Motor neuron (in vitro differentiated cells): ENCODE data around the gene EFHD1. TPM values are rescaled to one million over a fixed set of nuclear protein-coding genes. Genes with fewer than 3 reads are reported as not detected.
"Not testable (repeated sequence)": the region's sequence is repeated elsewhere in the genome, so short reads cannot be mapped to it uniquely, and the experiment has no call there.

Source experiments
- ATAC-seq, 8 experiments: fragments of 200-7000 bp; cut with Tn5 transposase; replicated peaks in 6 of 8; 2 replicates each; pipeline ENCODE4 v1.8.0; 2021; ENCODE audit warnings: mild to moderate bottlenecking in 8 of 8, moderate library complexity in 8 of 8
- H3K27ac ChIP-seq, 2 donors: fragments of 250-450 bp; sonication (Bioruptor Pico); 2 replicates each; pipeline ENCODE4 v1.9.0; 2021; ENCODE audit warnings: antibody characterized with exemption in 2 of 2, mild to moderate bottlenecking in 2 of 2, moderate library complexity in 1 of 2
- H3K4me1 ChIP-seq, 2 donors: fragments of 250-450 bp; sonication (Bioruptor Pico); replicated peaks in 1 of 2; 2 replicates each; pipeline ENCODE4 v1.6.1; 2021; ENCODE audit warnings: antibody characterized with exemption in 2 of 2, mild to moderate bottlenecking in 2 of 2, moderate library complexity in 1 of 2
- H3K4me3 ChIP-seq, 5 donors: fragments of 250-450 bp; sonication (Bioruptor Pico); 2 replicates each; pipeline ENCODE4 v1.9.0; 2021; ENCODE audit warnings: antibody characterized with exemption in 5 of 5, mild to moderate bottlenecking in 5 of 5, moderate library complexity in 4 of 5
- WGBS, 10 experiments: fragments of 450-650 bp; shearing (Covaris generic); methylation state at CpG; one replicate each; pipeline ENCODE4 v1.0.0; 2022; 5-methylcytosine and 5-hydroxymethylcytosine counted together
- in situ Hi-C, 9 experiments: fragments of 400-800 bp; cut with MboI; loops; one replicate each; pipeline ENCODE4 v1.15.0; 2021; ENCODE audit warnings: low sequenced_read_pairs in 9 of 9, low pct_unique_long_range_greater_than_20kb in 2 of 9; ENCODE audit not compliant: unreplicated experiment in 9 of 9
- total RNA-seq, 8 experiments: library from RNA; unstranded; fragments of 300-600 nt; gene quantifications; 2 replicates each; pipeline versions ENCODE4 v1.2.3 to v1.2.4, GENCODE V29; 2022

The EFHD1 gene
- total RNA-seq, 8 experiments from 2014 or later: 0.92 to 22.1 (median 3.4) TPM

GRCh38 chr2:232623768-232624765 is 9.3 kb upstream of the EFHD1 start:
- WGBS, 10 experiments: 0 to 90% (median 68%) methylated on average over 1 to 5 of the region's 10 CpGs
- Histone ChIP-seq H3K4me3 (no peak overlapping the region), H3K4me1 (peaks cover 0 to 6% of the 10 kb centered on the region in 2 donors), H3K27ac (no peak overlapping the region)
- peak in 5 of 8 experiments; percentile 37 to 98 (median 69) for ATAC-seq
- in situ Hi-C loops: loop anchor here in 3 of 9 experiments (25.0 kb wide), 2 partner anchors 613 to 638 kb away; partner anchors contain the start of gene ATG16L1 (in 2 of the 3)

GRCh38 chr2:232626584-232626983 is 6.8 kb upstream of the EFHD1 start:
- in situ Hi-C loops: no loop called here
- H3K27ac ChIP-seq: no peak overlapping the region
- no peak for ATAC-seq
- WGBS, 10 experiments: 40 to 60% methylated on average over 1 of the region's 1 CpG; no CpG with 5 or more reads in 8 of the 10 experiments
- peaks cover 0 to 6% of the 10 kb centered on the region in 2 donors for H3K4me1 ChIP-seq
- H3K4me3 ChIP-seq: no peak overlapping the region

DNA sequence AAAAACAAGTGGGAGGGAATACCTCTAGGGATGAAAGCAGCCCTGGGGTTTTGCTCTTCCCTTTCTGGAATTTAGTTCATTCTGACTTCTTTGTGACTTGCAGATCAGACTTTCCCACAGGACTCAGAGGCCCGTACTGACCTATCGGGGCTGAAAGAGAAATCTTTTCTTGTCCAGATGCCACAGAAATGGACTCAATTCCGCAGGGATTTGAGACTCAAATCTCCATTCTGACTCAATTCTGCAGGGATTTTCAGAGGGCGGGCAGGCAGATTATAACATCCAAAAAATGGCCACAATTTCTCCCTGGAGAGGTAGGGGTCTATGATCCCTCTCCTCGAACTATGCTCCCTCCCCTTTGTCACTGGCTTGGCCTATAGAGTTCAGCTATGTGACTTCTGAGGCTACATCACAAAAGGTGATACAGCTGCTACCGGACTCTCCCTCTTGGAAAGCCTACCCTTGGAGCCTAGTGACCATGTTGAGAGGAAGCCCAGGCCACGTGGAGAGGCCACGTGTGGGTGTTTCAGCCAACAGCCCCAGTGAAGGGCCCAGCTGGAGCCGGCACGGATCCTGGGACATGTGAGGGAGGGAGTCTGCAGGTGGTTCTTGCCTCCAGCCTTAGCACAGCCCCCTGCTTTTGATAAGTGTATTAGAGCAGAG is 4.8 kb upstream of the EFHD1 start:
- no peak overlapping the region for H3K27ac ChIP-seq
- peaks cover 0 to 6% of the 10 kb centered on the region in 2 donors for H3K4me1 ChIP-seq
- in situ Hi-C loops: no loop called here
- ATAC-seq: no peak
- WGBS, 10 experiments: 68 to 100% (median 75%) methylated on average over 1 to 8 of the region's 10 CpGs; no CpG with 5 or more reads in 3 of the 10 experiments
- no peak overlapping the region for H3K4me3 ChIP-seq

GRCh38 chr2:232629129-232629475 is 4.3 kb upstream of the EFHD1 start:
- 79 to 100% (median 96%) methylated on average over 1 to 2 of the region's 2 CpGs; no CpG with 5 or more reads in 2 of the 10 experiments for WGBS, 10 experiments
- peaks cover 0 to 3% of the 10 kb centered on the region in 2 donors for H3K4me1 ChIP-seq
- no peak for ATAC-seq
- in situ Hi-C loops: no loop called here
- H3K27ac ChIP-seq: no peak overlapping the region
- H3K4me3 ChIP-seq: no peak overlapping the region

- no peak for ATAC-seq
- Histone ChIP-seq H3K4me1 (no peaks in the 10 kb centered on the region), H3K27ac (no peak overlapping the region), H3K4me3 (peak overlapping the region; percentile 39 to 76 (median 53))
- in situ Hi-C loops: no loop called here
- WGBS, 10 experiments: 20 to 75% (median 48%) methylated on average over 1 to 17 of the region's 19 CpGs
These were observed 1.0 kb upstream of the EFHD1 start for GRCh38 chr2:232632229-232632903.

DNA sequence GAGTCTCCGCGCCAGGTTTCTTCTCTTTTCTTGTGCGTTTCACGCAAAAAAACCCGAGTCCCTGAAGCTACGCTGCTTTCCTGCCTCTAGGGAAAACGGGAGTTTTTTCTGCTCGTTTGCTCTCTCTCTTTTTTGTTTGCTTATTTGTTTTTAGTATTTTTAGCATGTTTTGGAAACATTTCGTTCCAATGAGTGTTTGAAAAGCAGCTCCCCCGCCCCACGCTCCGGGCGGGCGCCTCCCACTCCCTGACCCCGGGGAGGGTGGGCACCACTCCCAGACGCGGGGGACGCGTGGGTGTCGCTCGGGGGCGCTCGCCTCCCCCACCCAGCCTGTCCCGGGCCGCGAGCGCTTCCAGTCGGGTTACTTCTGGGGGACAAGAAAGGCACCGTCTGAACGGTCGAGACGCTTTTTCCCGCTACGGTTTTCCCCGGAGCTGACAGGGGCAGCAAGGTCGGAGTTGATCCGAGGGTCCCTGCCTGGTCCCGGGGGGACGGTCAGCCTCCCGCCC is 446 bp upstream of the EFHD1 start:
- Histone ChIP-seq H3K4me3 (peak overlapping the region; percentile 39 to 76 (median 53)), H3K4me1 (no peaks in the 10 kb centered on the region), H3K27ac (no peak overlapping the region)
- 0 to 47% (median 23%) methylated on average over 1 to 8 of the region's 40 CpGs; no CpG with 5 or more reads in 4 of the 10 experiments for WGBS, 10 experiments
- in situ Hi-C loops: no loop called here
- ATAC-seq: peak; percentile 15 to 78 (median 64)

DNA sequence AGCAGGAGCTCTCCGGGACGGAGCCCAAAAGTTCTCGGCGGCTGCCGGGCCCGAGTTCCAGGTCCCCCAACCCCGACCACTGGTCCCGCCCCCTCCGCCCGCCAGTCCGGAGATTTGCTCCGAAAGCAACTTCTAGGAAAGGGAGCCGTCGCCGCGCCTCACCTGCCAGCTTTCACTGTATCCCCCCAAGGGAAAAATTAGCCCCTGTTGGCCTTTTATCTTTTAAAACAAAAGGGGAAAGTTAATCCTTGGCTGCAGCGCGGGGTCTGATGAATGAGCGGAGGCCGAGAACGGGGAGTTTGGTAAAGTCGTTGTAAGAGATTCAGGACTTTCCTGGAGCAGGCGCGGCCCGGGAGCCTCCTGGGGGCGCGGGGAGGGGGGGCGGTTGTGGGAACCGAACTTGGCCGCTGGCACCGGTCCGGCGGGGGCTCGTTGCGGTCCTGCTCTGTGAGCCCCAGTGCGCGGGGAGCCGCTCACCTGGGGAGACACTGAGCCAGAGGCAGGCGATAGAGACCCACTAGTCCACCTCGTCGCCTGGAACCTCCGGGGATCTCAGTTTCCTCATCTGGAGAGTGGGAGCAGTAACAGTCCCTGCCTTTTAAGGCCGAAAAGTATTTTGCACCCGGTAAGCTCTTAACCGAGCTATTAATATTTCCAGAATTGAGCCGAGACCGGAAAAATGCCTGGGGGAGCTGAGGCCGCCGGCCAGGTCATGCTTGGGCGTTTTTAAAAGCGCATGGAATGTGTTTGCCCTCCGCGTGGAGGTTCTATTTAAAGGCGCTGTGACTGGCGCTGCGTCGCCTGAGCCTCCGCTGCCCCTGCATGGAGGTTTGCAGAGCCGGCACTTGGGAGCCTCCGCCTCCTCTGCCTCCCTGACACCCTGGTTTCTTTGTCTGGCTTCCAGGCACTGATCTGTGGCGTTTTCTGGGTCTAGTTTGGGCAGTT is 1.1 kb downstream of the EFHD1 start:
- peak in 2 of 8 experiments; percentile 1 for ATAC-seq
- peak overlapping the region; percentile 39 to 76 (median 53) for H3K4me3 ChIP-seq
- in situ Hi-C loops: no loop called here
- H3K4me1 ChIP-seq: no peaks in the 10 kb centered on the region
- no peak overlapping the region for H3K27ac ChIP-seq
- WGBS, 10 experiments: 10 to 100% (median 47%) methylated on average over 1 to 18 of the region's 61 CpGs; no CpG with 5 or more reads in 2 of the 10 experiments

DNA sequence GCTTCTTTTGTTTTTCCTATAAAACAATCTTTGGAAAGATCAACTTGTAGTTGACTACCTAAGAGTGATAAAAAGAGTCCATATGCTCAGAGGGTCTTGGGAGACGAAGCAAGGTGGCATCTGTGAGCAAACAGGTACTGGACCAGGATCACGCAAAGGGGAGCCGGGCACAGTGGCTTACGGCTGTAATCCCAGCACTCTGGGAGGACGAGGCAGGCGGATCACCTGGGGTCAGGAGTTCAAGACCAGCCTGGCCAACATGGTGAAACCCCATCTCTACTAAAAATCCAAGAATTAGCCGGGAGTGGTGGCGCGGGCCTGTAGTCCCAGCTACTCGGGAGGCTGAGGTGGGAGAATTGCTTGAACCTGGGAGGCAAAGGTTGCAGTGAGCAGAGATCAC is 2.0 kb downstream of the EFHD1 start:
- ATAC-seq, in situ Hi-C loops, H3K27ac ChIP-seq, H3K4me1 ChIP-seq: not testable (repeated sequence)
- H3K4me3 ChIP-seq: peak overlapping the region in 1 of 5 donors; percentile 76
- 89 to 100% (median 98%) methylated on average over 1 to 9 of the region's 10 CpGs; no CpG with 5 or more reads in 3 of the 10 experiments for WGBS, 10 experiments

GRCh38 chr2:232635820-232636219 is 2.4 kb downstream of the EFHD1 start:
- Histone ChIP-seq H3K4me1 (no peaks in the 10 kb centered on the region), H3K27ac (no peak overlapping the region), H3K4me3 (no peak overlapping the region)
- WGBS, 10 experiments: 64 to 92% (median 85%) methylated on average over 2 to 4 of the region's 4 CpGs; no CpG with 5 or more reads in 4 of the 10 experiments
- ATAC-seq: no peak
- in situ Hi-C loops: no loop called here

- WGBS, 10 experiments: 53 to 100% (median 83%) methylated on average over 2 to 10 of the region's 16 CpGs; no CpG with 5 or more reads in 4 of the 10 experiments
- no peak overlapping the region for H3K4me3 ChIP-seq
- in situ Hi-C loops: no loop called here
- ATAC-seq: no peak
- H3K4me1 ChIP-seq: no peaks in the 10 kb centered on the region
- H3K27ac ChIP-seq: no peak overlapping the region
These were observed 3.5 kb downstream of the EFHD1 start for GRCh38 chr2:232636788-232637420.

- Histone ChIP-seq H3K4me1 (no peaks in the 10 kb centered on the region), H3K27ac (no peak overlapping the region), H3K4me3 (no peak overlapping the region)
- ATAC-seq: no peak
- WGBS, 10 experiments: 13 to 87% (median 57%) methylated on average over 3 to 11 of the region's 11 CpGs; no CpG with 5 or more reads in 2 of the 10 experiments
- in situ Hi-C loops: no loop called here
These were observed 4.6 kb downstream of the EFHD1 start for GRCh38 chr2:232637866-232638583.
